ENCODE data around the gene NIPSNAP2.
"Not testable (repeated sequence)": the region's sequence is repeated elsewhere in the genome, so short reads cannot be mapped to it uniquely, and the experiment has no call there.

The NIPSNAP2 gene
- 21.8 to 54.8 (median 43.1) reads per million in 9 experiments for total RNA-seq

GRCh38 chr7:55964261-55965099 lies at the start of gene NIPSNAP2:
TSS of gene NIPSNAP2 (plus strand) at chr7:55964585. CDS start at chr7:55964610, 25 bp downstream.
- Mint-ChIP-seq H3K27me3 (no peaks in the 10 kb centered on the region), H3K27ac (peak within 1 kb of the TSS; percentile 88 to 92), H3K4me1 (ENCODE audit: low read depth in 2 of 2) (peaks cover 24 to 32% of the 10 kb centered on the region in 2 donors), H3K9me3 (no peaks in the 10 kb centered on the region), H3K4me3 (peak within 1 kb of the TSS; percentile 69 to 82), H3K36me3 (ENCODE audit: insufficient read depth) (peaks cover 9% of the 10 kb centered on the region)
- DNase-seq, result peak; percentile 45 to 70 (median 53)
- peak; percentile 84 for ATAC-seq (replicated peaks)

GRCh38 chr7:55917771-55918170 lies 46.6 kb upstream of the NIPSNAP2 start:
- Mint-ChIP-seq H3K4me3 (no peak overlapping the region), H3K36me3 (ENCODE audit: insufficient read depth) (peaks cover 4% of the 10 kb centered on the region), H3K27ac (no peak overlapping the region), H3K4me1 (ENCODE audit: low read depth in 2 of 2) (no peaks in the 10 kb centered on the region), H3K9me3 (no peaks in the 10 kb centered on the region), H3K27me3 (no peaks in the 10 kb centered on the region)
- ATAC-seq (replicated peaks), result no peak
- DNase-seq, result no peak

- DNase-seq (no peak), ATAC-seq (replicated peaks) (no peak)
- Mint-ChIP-seq H3K27ac (no peak overlapping the region), H3K9me3 (no peaks in the 10 kb centered on the region), H3K27me3 (no peaks in the 10 kb centered on the region), H3K4me1 (ENCODE audit: low read depth in 2 of 2) (no peaks in the 10 kb centered on the region), H3K4me3 (no peak overlapping the region), H3K36me3 (ENCODE audit: insufficient read depth) (no peaks in the 10 kb centered on the region)
Observed at GRCh38 chr7:55928006-55928767, 36.2 kb upstream of the NIPSNAP2 start.

GRCh38 chr7:55931421-55932151 lies 32.8 kb upstream of the NIPSNAP2 start:
- peaks cover 0 to 3% of the 10 kb centered on the region in 2 donors for H3K9me3 Mint-ChIP-seq
- ATAC-seq (replicated peaks) (no peak), DNase-seq (no peak)
- no peaks in the 10 kb centered on the region for H3K27me3 Mint-ChIP-seq
- H3K4me1 Mint-ChIP-seq (ENCODE audit: low read depth in 2 of 2), result no peaks in the 10 kb centered on the region
- H3K27ac Mint-ChIP-seq, result no peak overlapping the region
- no peak overlapping the region for H3K4me3 Mint-ChIP-seq
- H3K36me3 Mint-ChIP-seq (ENCODE audit: insufficient read depth), result no peaks in the 10 kb centered on the region

- no peak overlapping the region for H3K4me3 Mint-ChIP-seq
- no peaks in the 10 kb centered on the region for H3K36me3 Mint-ChIP-seq (ENCODE audit: insufficient read depth)
- H3K9me3 Mint-ChIP-seq, result peaks cover 7 to 8% of the 10 kb centered on the region in 2 donors
- no peaks in the 10 kb centered on the region for H3K27me3 Mint-ChIP-seq
- no peaks in the 10 kb centered on the region for H3K4me1 Mint-ChIP-seq (ENCODE audit: low read depth in 2 of 2)
- no peak overlapping the region for H3K27ac Mint-ChIP-seq
- no peak for DNase-seq
- no peak for ATAC-seq (replicated peaks)
Observed at GRCh38 chr7:55939514-55940123, 24.8 kb upstream of the NIPSNAP2 start.

GRCh38 chr7:55946545-55946944 lies 17.8 kb upstream of the NIPSNAP2 start:
- ATAC-seq (replicated peaks), result no peak
- peaks cover 0 to 6% of the 10 kb centered on the region in 2 donors for H3K27me3 Mint-ChIP-seq
- H3K27ac Mint-ChIP-seq, result no peak overlapping the region
- peaks cover 1% of the 10 kb centered on the region for H3K36me3 Mint-ChIP-seq (ENCODE audit: insufficient read depth)
- no peak for DNase-seq
- no peaks in the 10 kb centered on the region for H3K9me3 Mint-ChIP-seq
- peaks cover 0 to under 1% of the 10 kb centered on the region in 2 donors for H3K4me1 Mint-ChIP-seq (ENCODE audit: low read depth in 2 of 2)
- H3K4me3 Mint-ChIP-seq, result no peak overlapping the region

GRCh38 chr7:55951637-55952351 lies 12.6 kb upstream of the NIPSNAP2 start, which contains the start of gene MRPS17:
TSS of gene MRPS17 (plus strand) at chr7:55951877. CDS start at chr7:55953196, 1,319 bp downstream.
- Mint-ChIP-seq H3K36me3 (ENCODE audit: insufficient read depth) (peaks cover 21% of the 10 kb centered on the region), H3K4me3 (peak within 1 kb of the TSS; percentile 91 to 98)

GRCh38 chr7:55952352-55952671 lies 12.1 kb upstream of the NIPSNAP2 start:
- peaks cover 21% of the 10 kb centered on the region for H3K36me3 Mint-ChIP-seq (ENCODE audit: insufficient read depth)
- H3K27ac Mint-ChIP-seq, result peak overlapping the region; percentile 96 to 98
- not testable (repeated sequence) for H3K27me3 Mint-ChIP-seq; ATAC-seq (replicated peaks); DNase-seq; H3K9me3 Mint-ChIP-seq
- peak overlapping the region; percentile 91 to 98 for H3K4me3 Mint-ChIP-seq
- peaks cover 9 to 14% of the 10 kb centered on the region in 2 donors for H3K4me1 Mint-ChIP-seq (ENCODE audit: low read depth in 2 of 2)

More at GRCh38 chr7:55951637-55952351, 12.6 kb upstream of the NIPSNAP2 start, which contains the start of gene MRPS17:
- Mint-ChIP-seq H3K4me1 (ENCODE audit: low read depth in 2 of 2) (peaks cover 9 to 14% of the 10 kb centered on the region in 2 donors), H3K9me3 (no peaks in the 10 kb centered on the region), H3K27me3 (peaks cover 0 to 6% of the 10 kb centered on the region in 2 donors), H3K27ac (peak within 1 kb of the TSS; percentile 96 to 98)
- ATAC-seq (replicated peaks) (peak; percentile 99), DNase-seq (peak; percentile 90 to 92 (median 91))

GRCh38 chr7:55953707-55954475 lies 10.5 kb upstream of the NIPSNAP2 start:
- Mint-ChIP-seq H3K4me1 (ENCODE audit: low read depth in 2 of 2) (peaks cover 9 to 14% of the 10 kb centered on the region in 2 donors), H3K27me3 (no peaks in the 10 kb centered on the region), H3K9me3 (no peaks in the 10 kb centered on the region), H3K27ac (no peak overlapping the region), H3K4me3 (peak overlapping the region in 1 of 2 donors; percentile 91), H3K36me3 (ENCODE audit: insufficient read depth) (peaks cover 21% of the 10 kb centered on the region)
- DNase-seq, result no peak
- no peak for ATAC-seq (replicated peaks)

- H3K9me3 Mint-ChIP-seq, result no peaks in the 10 kb centered on the region
- peaks cover 3 to 7% of the 10 kb centered on the region in 2 donors for H3K4me1 Mint-ChIP-seq (ENCODE audit: low read depth in 2 of 2)
- DNase-seq (no peak), ATAC-seq (replicated peaks) (no peak)
- peaks cover 13% of the 10 kb centered on the region for H3K36me3 Mint-ChIP-seq (ENCODE audit: insufficient read depth)
- no peaks in the 10 kb centered on the region for H3K27me3 Mint-ChIP-seq
- no peak overlapping the region for H3K27ac Mint-ChIP-seq
- H3K4me3 Mint-ChIP-seq, result no peak overlapping the region
Observed at GRCh38 chr7:55957190-55957589, 7.2 kb upstream of the NIPSNAP2 start.

GRCh38 chr7:55962014-55962413 lies 2.4 kb upstream of the NIPSNAP2 start:
- no peak for DNase-seq
- no peaks in the 10 kb centered on the region for H3K27me3 Mint-ChIP-seq
- H3K4me1 Mint-ChIP-seq (ENCODE audit: low read depth in 2 of 2), result peaks cover 13 to 17% of the 10 kb centered on the region in 2 donors
- no peak for ATAC-seq (replicated peaks)
- peaks cover 4% of the 10 kb centered on the region for H3K36me3 Mint-ChIP-seq (ENCODE audit: insufficient read depth)
- peak overlapping the region in 1 of 2 donors; percentile 65 for H3K27ac Mint-ChIP-seq
- no peak overlapping the region for H3K4me3 Mint-ChIP-seq
- no peaks in the 10 kb centered on the region for H3K9me3 Mint-ChIP-seq

All from effector memory CD8-positive, alpha-beta T cell (primary cell).